WERI-Rb-1 (cell line): ENCODE data around the gene FAM163B.

ENCODE experiments used
- DNase-seq: peaks from one replicate; pipeline ENCODE4 v3.0.0-alpha.2; 2020
- H3K27ac ChIP-seq: fragments of 250-450 bp; sonication (Bioruptor Pico); 2 replicates; pipeline ENCODE4 v1.5.1; 2020; ENCODE audit warnings: mild to moderate bottlenecking, moderate library complexity
- H3K27me3 ChIP-seq: fragments of 250-450 bp; sonication (Bioruptor Pico); 2 replicates; pipeline ENCODE4 v1.5.1; 2021; ENCODE audit warnings: mild to moderate bottlenecking, low read depth, moderate library complexity; ENCODE audit not compliant: insufficient read depth, severe bottlenecking
- H3K36me3 ChIP-seq: fragments of 250-450 bp; sonication (Bioruptor Pico); 2 replicates; pipeline ENCODE4 v1.5.1; 2020; ENCODE audit warnings: mild to moderate bottlenecking, moderate library complexity
- H3K4me3 ChIP-seq: 2 replicates; pipeline ENCODE4 v1.5.1; 2011; ENCODE audit warnings: low read depth, mild to moderate bottlenecking, control low read depth, low read length
- H3K9me3 ChIP-seq: fragments of 250-450 bp; sonication (Bioruptor Pico); 2 replicates; pipeline ENCODE4 v1.5.1; 2021; ENCODE audit warnings: mild to moderate bottlenecking, moderate library complexity; ENCODE audit not compliant: severe bottlenecking
- CTCF ChIP-seq: IDR thresholded peaks from 2 replicates; pipeline ENCODE4 v1.5.1; 2011; ENCODE audit warnings: low read depth, mild to moderate bottlenecking, control low read depth, inconsistent platforms, low read length

FAM163B gene

GRCh38 chr9:133584167-133584558 lies 25.0 kb downstream of the FAM163B start:
- Histone ChIP-seq H3K4me3 (no peak overlapping the region), H3K36me3 (no peaks in the 10 kb centered on the region), H3K27ac (no peak overlapping the region), H3K27me3 (no peaks in the 10 kb centered on the region), H3K9me3 (peaks cover 4% of the 10 kb centered on the region)
- DNase-seq, result no peak
- no peak for TF ChIP-seq CTCF

DNA sequence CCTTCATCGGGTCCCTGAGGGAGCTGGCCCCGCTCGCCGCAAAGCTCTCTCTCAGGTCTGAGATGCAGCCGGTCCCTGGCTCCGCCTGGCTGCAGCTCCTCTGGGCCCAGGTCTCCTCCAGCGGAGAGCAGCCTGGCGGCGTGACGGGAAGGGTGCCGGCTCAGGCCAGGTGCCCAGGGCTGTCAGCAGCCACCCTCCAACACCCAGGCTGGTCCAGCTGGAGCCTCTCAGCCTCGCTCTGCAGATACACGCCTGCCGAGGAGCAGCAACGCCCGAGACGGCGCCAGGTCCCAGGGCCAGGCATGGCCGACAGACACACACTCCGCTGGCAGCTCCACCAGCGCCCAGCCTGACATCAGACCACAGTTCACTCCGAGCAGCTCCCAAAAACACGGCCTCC lies 25.6 kb downstream of the FAM163B start:
- Histone ChIP-seq H3K27ac (no peak overlapping the region), H3K36me3 (no peaks in the 10 kb centered on the region), H3K27me3 (no peaks in the 10 kb centered on the region), H3K4me3 (no peak overlapping the region), H3K9me3 (peaks cover 4% of the 10 kb centered on the region)
- no peak for DNase-seq
- TF ChIP-seq CTCF, result no peak

DNA sequence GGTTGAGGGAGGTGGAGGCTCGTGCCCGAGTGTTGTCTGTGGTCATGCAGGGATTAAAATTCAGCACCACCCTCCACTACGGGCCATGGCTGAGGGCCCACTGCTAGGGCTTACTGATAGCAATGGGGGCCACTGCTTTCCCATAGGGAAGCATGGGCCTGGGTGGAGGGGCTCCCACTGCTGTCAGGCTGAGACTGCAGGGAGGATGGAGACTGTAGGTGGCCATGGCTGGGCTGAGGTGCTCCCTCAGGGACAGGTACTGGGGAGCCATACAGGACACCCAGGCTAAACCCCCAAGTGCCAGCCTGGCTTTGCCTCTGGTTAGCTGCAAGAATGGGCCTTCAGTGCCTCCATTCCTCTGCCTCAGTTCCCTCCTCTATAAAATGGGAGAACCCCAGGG lies 26.1 kb downstream of the FAM163B start:
- Histone ChIP-seq H3K4me3 (no peak overlapping the region), H3K27me3 (no peaks in the 10 kb centered on the region), H3K36me3 (no peaks in the 10 kb centered on the region), H3K27ac (no peak overlapping the region), H3K9me3 (peaks cover 1% of the 10 kb centered on the region)
- no peak for DNase-seq
- TF ChIP-seq CTCF, result no peak

GRCh38 chr9:133582501-133583045 lies 26.6 kb downstream of the FAM163B start:
- no peak for DNase-seq
- no peak overlapping the region for H3K4me3 ChIP-seq
- H3K9me3 ChIP-seq, result no peaks in the 10 kb centered on the region
- no peak overlapping the region for H3K27ac ChIP-seq
- no peaks in the 10 kb centered on the region for H3K36me3 ChIP-seq
- TF ChIP-seq CTCF, result no peak
- H3K27me3 ChIP-seq, result no peaks in the 10 kb centered on the region

GRCh38 chr9:133581513-133582343 lies 27.5 kb downstream of the FAM163B start:
- Histone ChIP-seq H3K36me3 (no peaks in the 10 kb centered on the region), H3K9me3 (no peaks in the 10 kb centered on the region), H3K27me3 (no peaks in the 10 kb centered on the region), H3K4me3 (no peak overlapping the region), H3K27ac (no peak overlapping the region)
- DNase-seq, result no peak
- no peak for TF ChIP-seq CTCF
